Measurements from ENCODE around the gene NUFIP1. TPM values are rescaled to one million over a fixed set of nuclear protein-coding genes. Genes with fewer than 3 reads are reported as not detected.

The NUFIP1 gene
- total and polyA plus RNA-seq, 2 of the 8 experiments (the other 6 are each of a cell fraction or from before 2014, with no cell fraction given), result 4.6 to 16.6 TPM

DNA sequence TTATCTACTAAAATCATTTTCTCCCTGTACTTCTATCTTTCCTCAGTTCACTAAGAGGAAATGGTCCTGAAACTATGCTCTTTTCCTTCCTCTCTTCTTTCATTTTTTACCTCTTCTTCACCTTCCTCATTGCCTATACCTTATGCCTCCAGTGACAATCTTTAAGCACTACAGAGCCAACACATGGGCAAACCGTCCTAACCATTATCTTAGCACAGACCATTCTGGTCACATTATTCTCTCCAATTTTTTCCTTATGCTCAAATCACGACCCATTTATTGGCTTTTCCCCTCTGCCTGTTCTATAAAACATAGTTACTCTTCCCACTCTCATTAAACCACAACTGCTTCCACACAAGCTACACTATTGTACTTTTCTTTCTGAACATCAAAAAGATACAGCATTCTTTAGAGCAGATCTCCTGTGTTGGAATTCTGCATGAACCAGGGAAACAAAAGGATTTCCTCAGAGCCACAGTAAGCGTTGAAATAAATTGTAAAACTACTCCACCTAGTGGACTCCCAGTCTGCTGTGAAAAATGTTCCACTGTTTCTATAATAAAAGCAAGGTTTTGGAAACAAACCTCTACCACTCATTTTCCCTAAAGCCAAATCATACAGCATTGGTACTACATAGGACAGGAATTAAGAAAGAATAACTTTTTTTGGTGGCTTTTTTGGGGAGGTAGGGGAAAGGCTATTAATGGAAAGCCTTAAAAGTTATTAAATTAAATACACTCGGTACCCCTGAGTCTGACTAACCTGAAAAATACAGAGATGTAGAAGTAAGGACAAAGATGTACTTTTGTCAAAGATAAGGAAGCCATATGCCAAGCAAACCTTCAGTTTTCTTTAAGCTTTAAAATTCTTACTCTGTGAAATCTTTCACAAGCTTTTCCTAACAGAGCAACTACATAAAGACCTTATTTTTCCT, 19.5 kb downstream of the NUFIP1 start:
- no peak overlapping the region for H2BK20ac ChIP-seq (ENCODE audit: low read length)
- no peaks in the 10 kb centered on the region; the same call in 1 of the 2 replicates for H3K23me2 ChIP-seq (ENCODE audit: low read depth, low read length)
- no peak overlapping the region for H3K14ac ChIP-seq (ENCODE audit: insufficient read length)
- FAIRE-seq (peak; percentile 82), DNase-seq (ENCODE audit: low read depth in 1 of 2, low spot score in 2 of 2) (no peak)
- peaks cover 0 to 14% of the 10 kb centered on the region in 2 experiments; a peak in 2 of 4 replicates for H3K79me2 ChIP-seq (ENCODE audit: control insufficient read depth in 1 of 2, insufficient read depth in 2 of 2, low read length in 2 of 2)
- H3K36me3 ChIP-seq (ENCODE audit: control insufficient read depth in 2 of 4, insufficient read depth in 4 of 4, low read length in 3 of 4), result peaks cover 1 to 32% (median 13%) of the 10 kb centered on the region in 4 experiments
- H3K23ac ChIP-seq (ENCODE audit: insufficient read length), result no peak overlapping the region
- H3K4me1 ChIP-seq (replicated peaks in 1 of 4; ENCODE audit: control insufficient read depth in 3 of 4, insufficient read depth in 4 of 4, low read length in 3 of 4), result no peaks in the 10 kb centered on the region; a peak in 1 of 7 replicates
- H3K79me1 ChIP-seq (ENCODE audit: low read depth, low read length), result no peaks in the 10 kb centered on the region
- H3K27me3 ChIP-seq (replicated peaks in 1 of 4; ENCODE audit: control insufficient read depth in 3 of 4, extremely low read depth in 1 of 4, insufficient read depth in 3 of 4, low read length in 3 of 4), result no peaks in the 10 kb centered on the region
- H2BK15ac ChIP-seq (ENCODE audit: low read length), result no peak overlapping the region
- H3K9ac ChIP-seq (replicated peaks in 1 of 4; ENCODE audit: extremely low read depth in 1 of 4, low read depth in 3 of 4, low read length in 3 of 4), result no peak overlapping the region
- no peaks in the 10 kb centered on the region for H4K20me1 ChIP-seq (replicated peaks in 1 of 2; ENCODE audit: control insufficient read depth in 1 of 2, insufficient read depth in 2 of 2, low read length in 2 of 2)
- ChIA-PET CTCF (ENCODE audit: partially characterized antibody) (interaction anchor here (0.7 to 3.2 kb wide), 16 partner anchors 10 to 1320 kb away, joined by 3 to 9 read pairs (median 4); no protein-coding TSS in a partner anchor), POLR2A (ENCODE audit: partially characterized antibody) (interaction anchor here (0.6 to 1.5 kb wide), 2 partner anchors 18 to 78 kb away, joined by 3 read pairs; no protein-coding TSS in a partner anchor)
- no peak overlapping the region for H3K4me2 ChIP-seq (ENCODE audit: insufficient read depth in 1 of 2, low read depth in 2 of 2, low read length in 2 of 2)
- H2AK5ac ChIP-seq (ENCODE audit: low read depth, low read length), result no peak overlapping the region
- no peaks in the 10 kb centered on the region for H3K9me3 ChIP-seq (ENCODE audit: insufficient read depth in 2 of 2, low read depth in 1 of 2, low read length in 1 of 2)
- H2BK12ac ChIP-seq (ENCODE audit: low read depth, low read length), result no peak overlapping the region
- no peak overlapping the region for H2AFZ ChIP-seq (ENCODE audit: low read length)
- H4K91ac ChIP-seq (replicated peaks; ENCODE audit: insufficient read length, low read length), result no peak overlapping the region
- H3K4me3 ChIP-seq (ENCODE audit: extremely low read depth in 1 of 4, insufficient read depth in 2 of 4, low read depth in 3 of 4, low read length in 4 of 4), result no peak overlapping the region
- no peak overlapping the region for H4K8ac ChIP-seq (ENCODE audit: extremely low read depth, insufficient read depth, low read length)
- H3K56ac ChIP-seq (replicated peaks; ENCODE audit: insufficient read length, low read depth, low read length), result no peak overlapping the region
- H3K18ac ChIP-seq (ENCODE audit: extremely low read depth, low read length), result no peak overlapping the region
- no peak overlapping the region for H3K4ac ChIP-seq (replicated peaks; ENCODE audit: insufficient read length, low read depth, low read length)
- H2BK5ac ChIP-seq (ENCODE audit: low read depth, low read length), result no peak overlapping the region
- no peak overlapping the region for H3K27ac ChIP-seq (ENCODE audit: low read depth, low read length)
- 65% methylated on average over 4 of the region's 4 CpGs; no CpG with 5 or more reads in 1 of the 2 experiments for WGBS, 2 experiments (ENCODE audit: extremely low coverage in 1 of 2, insufficient coverage in 1 of 2, insufficient read length in 1 of 2, insufficient replicate concordance in 2 of 2, low coverage in 1 of 2, low lambda C conversion rate in 2 of 2, missing lambda C conversion rate in 1 of 2)
- H4K5ac ChIP-seq (ENCODE audit: insufficient read length, low read depth, low read length), result no peak overlapping the region
- H2BK120ac ChIP-seq (replicated peaks; ENCODE audit: low read depth, low read length), result no peak overlapping the region
- TF ChIP-seq, protein P1, sequence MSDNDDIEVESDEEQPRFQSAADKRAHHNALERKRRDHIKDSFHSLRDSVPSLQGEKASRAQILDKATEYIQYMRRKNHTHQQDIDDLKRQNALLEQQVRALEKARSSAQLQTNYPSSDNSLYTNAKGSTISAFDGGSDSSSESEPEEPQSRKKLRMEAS (IDR thresholded peaks at IDR 0.05), result no peak
- TF ChIP-seq, protein P2, sequence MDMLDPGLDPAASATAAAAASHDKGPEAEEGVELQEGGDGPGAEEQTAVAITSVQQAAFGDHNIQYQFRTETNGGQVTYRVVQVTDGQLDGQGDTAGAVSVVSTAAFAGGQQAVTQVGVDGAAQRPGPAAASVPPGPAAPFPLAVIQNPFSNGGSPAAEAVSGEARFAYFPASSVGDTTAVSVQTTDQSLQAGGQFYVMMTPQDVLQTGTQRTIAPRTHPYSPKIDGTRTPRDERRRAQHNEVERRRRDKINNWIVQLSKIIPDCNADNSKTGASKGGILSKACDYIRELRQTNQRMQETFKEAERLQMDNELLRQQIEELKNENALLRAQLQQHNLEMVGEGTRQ (IDR thresholded peaks at IDR 0.05; ENCODE audit: low read length), result no peak
- no peak for TF ChIP-seq EGR1 (IDR thresholded peaks at IDR 0.05; ENCODE audit: borderline replicate concordance, low read depth, low read length)
- TF ChIP-seq BCL11A (IDR thresholded peaks at IDR 0.05; ENCODE audit: low read depth in 2 of 2, low read length in 2 of 2), result no peak
- no peak for TF ChIP-seq CBX5 (IDR thresholded peaks at IDR 0.05; ENCODE audit: low read depth, low read length)
- no peak for TF ChIP-seq JUND (IDR thresholded peaks at IDR 0.05; ENCODE audit: low read length)
- TF ChIP-seq RAD21 (IDR thresholded peaks at IDR 0.05 in 1 of 2, conservative IDR thresholded peaks at IDR 0.05 in 1 of 2; ENCODE audit: low read depth in 2 of 2, low read length in 2 of 2), result peak; percentile 74 to 77
